Fibroblast of skin of back (primary cell): ENCODE measurements around the gene PIK3C2A. TPM values are rescaled to one million over a fixed set of nuclear protein-coding genes. Genes with fewer than 3 reads are reported as not detected.
"Not testable (repeated sequence)": the region's sequence is repeated elsewhere in the genome, so short reads cannot be mapped to it uniquely, and the experiment has no call there.

Experiments used
- DNase-seq: peaks from one replicate; pipeline ENCODE4 v3.0.0-alpha.2; 2013
- polyA plus RNA-seq, 2 experiments: library from polyadenylated mRNA; unstranded; fragments of 120-200 nt; gene quantifications; one replicate each; pipeline ENCODE4 v1.2.1, GENCODE V29; 2013; ENCODE audit not compliant: insufficient read length in 2 of 2

PIK3C2A gene
- polyA plus RNA-seq (2013, experiment 1 of 2; ENCODE audit: insufficient read length), result 18.9 TPM
- polyA plus RNA-seq (2013, experiment 2 of 2; ENCODE audit: insufficient read length), result 27.6 TPM

- DNase-seq, result peak; percentile 92
These were observed at the start of gene PIK3C2A for GRCh38 chr11:17207317-17208256. TSS of gene PIK3C2A (minus strand) at chr11:17207986. CDS start at chr11:17169741, 38,245 bp downstream.

- DNase-seq, result peak; percentile 61
These were observed 49.4 kb upstream of the PIK3C2A start for GRCh38 chr11:17257196-17257595.

- peak; percentile 94 for DNase-seq
These were observed 48.7 kb upstream of the PIK3C2A start for GRCh38 chr11:17256512-17256911.

- no peak for DNase-seq
These were observed 44.9 kb upstream of the PIK3C2A start for GRCh38 chr11:17252704-17253103.

- no peak for DNase-seq
These were observed 43.0 kb upstream of the PIK3C2A start for GRCh38 chr11:17250561-17251350.

- no peak for DNase-seq
These were observed 36.3 kb upstream of the PIK3C2A start for GRCh38 chr11:17244046-17244445.

- DNase-seq, result not testable (repeated sequence)
These were observed 35.2 kb upstream of the PIK3C2A start for GRCh38 chr11:17242954-17243353.

- DNase-seq, result no peak
These were observed 33.0 kb upstream of the PIK3C2A start for GRCh38 chr11:17240780-17241179.

- not testable (repeated sequence) for DNase-seq
These were observed 32.1 kb upstream of the PIK3C2A start for GRCh38 chr11:17239927-17240326.

- no peak for DNase-seq
These were observed 30.6 kb upstream of the PIK3C2A start for GRCh38 chr11:17238377-17238776.

- DNase-seq, result no peak
These were observed 25.3 kb upstream of the PIK3C2A start for GRCh38 chr11:17233101-17233500.

GRCh38 chr11:17230867-17231851 lies 23.4 kb upstream of the PIK3C2A start:
- DNase-seq, result no peak

GRCh38 chr11:17229481-17230152 lies 21.8 kb upstream of the PIK3C2A start:
- no peak for DNase-seq

- not testable (repeated sequence) for DNase-seq
These were observed 20.6 kb upstream of the PIK3C2A start for GRCh38 chr11:17228186-17228925.

- no peak for DNase-seq
These were observed 16.9 kb upstream of the PIK3C2A start for GRCh38 chr11:17224727-17225126.

GRCh38 chr11:17221968-17222367 lies 14.2 kb upstream of the PIK3C2A start:
- DNase-seq, result no peak

GRCh38 chr11:17219016-17219415 lies 11.2 kb upstream of the PIK3C2A start:
- DNase-seq, result no peak

GRCh38 chr11:17218403-17218802 lies 10.6 kb upstream of the PIK3C2A start:
- DNase-seq, result no peak

GRCh38 chr11:17217401-17217800 lies 9.6 kb upstream of the PIK3C2A start:
- DNase-seq, result no peak

- no peak for DNase-seq
These were observed 6.6 kb upstream of the PIK3C2A start for GRCh38 chr11:17214338-17214737.

- no peak for DNase-seq
These were observed 3.5 kb upstream of the PIK3C2A start for GRCh38 chr11:17211286-17211685.
